Measurements from ENCODE around the gene CYP19A1.

Gene CYP19A1

DNA sequence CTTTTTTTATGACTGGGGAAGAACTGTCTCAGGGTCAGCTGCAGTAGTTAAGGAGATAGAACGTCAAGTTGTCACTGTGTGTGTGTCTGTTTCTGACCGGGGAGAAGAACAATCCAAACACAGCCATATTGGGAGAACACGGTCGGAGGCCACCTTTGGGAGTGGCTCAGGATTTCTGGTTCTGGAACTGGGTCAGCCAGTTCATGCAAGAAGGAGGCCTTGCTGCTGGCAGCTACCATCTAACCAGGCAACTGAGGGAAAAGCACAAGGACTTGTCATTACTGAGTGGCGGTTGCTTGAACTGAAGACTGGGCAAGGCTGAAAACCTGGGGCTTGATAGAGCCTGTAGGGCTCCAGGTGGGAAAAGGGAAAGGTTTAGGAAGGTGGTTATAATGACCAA lies 27.7 kb upstream of the CYP19A1 start:
- no peak for DNase-seq (ENCODE audit: low read depth in 2 of 2)
- TF ChIP-seq CTCF (IDR thresholded peaks at IDR 0.05; ENCODE audit: low read depth, low read length): no peak

GRCh38 chr15:51365417-51365816 lies 27.0 kb upstream of the CYP19A1 start:
- no peak for DNase-seq (ENCODE audit: low read depth in 2 of 2)
- H3K4me3 ChIP-seq (replicated peaks in 1 of 2; ENCODE audit: low read depth in 2 of 2, low read length in 2 of 2): no peak overlapping the region
- no peak for TF ChIP-seq CTCF (IDR thresholded peaks at IDR 0.05; ENCODE audit: low read depth, low read length)

More for the DNA sequence above, 27.7 kb upstream of the CYP19A1 start:
- no peak overlapping the region for H3K4me3 ChIP-seq (replicated peaks in 1 of 2; ENCODE audit: low read depth in 2 of 2, low read length in 2 of 2)

DNA sequence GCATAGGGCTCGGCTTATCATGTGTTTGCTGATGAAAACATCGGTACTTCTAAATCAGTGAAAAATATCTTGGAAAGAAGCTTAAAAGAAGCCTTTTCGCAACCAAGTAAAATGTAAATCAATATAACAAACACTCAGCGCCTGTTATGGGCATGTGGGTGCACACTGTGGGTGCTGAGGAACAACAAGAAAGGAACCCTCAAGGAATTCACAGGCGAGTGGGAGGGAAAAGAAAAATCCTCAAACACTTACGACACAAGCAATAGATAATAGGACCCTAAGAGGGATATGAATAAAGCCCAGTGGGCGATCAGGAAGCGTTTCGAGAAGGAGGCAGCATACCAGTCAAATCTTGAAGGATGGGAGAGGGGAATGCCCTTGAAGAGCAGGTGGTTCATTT lies 25.0 kb upstream of the CYP19A1 start:
- H3K4me3 ChIP-seq (replicated peaks in 1 of 2; ENCODE audit: low read depth in 2 of 2, low read length in 2 of 2): no peak overlapping the region
- no peak for DNase-seq (ENCODE audit: low read depth in 2 of 2)
- no peak for TF ChIP-seq CTCF (IDR thresholded peaks at IDR 0.05; ENCODE audit: low read depth, low read length)

- no peak for TF ChIP-seq CTCF (IDR thresholded peaks at IDR 0.05; ENCODE audit: low read depth, low read length)
- no peak for DNase-seq (ENCODE audit: low read depth in 2 of 2)
- H3K4me3 ChIP-seq (replicated peaks in 1 of 2; ENCODE audit: low read depth in 2 of 2, low read length in 2 of 2): no peak overlapping the region
These were observed 21.6 kb upstream of the CYP19A1 start for GRCh38 chr15:51359981-51360380.

DNA sequence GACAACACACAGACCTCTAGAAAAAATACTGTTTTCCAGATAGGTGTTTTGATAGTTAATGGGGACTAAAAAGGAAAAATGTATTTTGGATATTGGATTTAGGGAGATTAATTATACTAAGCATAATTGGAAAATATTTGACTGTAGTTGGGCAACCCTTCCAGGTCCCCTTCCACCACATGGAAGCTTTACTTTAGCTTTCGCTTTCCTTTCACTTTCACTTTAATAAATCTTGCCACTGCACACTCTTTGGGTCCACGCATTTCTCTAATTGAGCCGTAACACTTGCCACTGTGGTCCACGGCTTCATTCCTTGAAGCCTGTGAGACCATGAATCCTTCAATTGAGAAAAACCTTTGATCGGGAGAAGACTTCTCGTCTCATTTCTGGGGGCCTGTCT lies 18.6 kb upstream of the CYP19A1 start:
- no peak overlapping the region for H3K4me3 ChIP-seq (replicated peaks in 1 of 2; ENCODE audit: low read depth in 2 of 2, low read length in 2 of 2)
- no peak for TF ChIP-seq CTCF (IDR thresholded peaks at IDR 0.05; ENCODE audit: low read depth, low read length)
- no peak for DNase-seq (ENCODE audit: low read depth in 2 of 2)

DNA sequence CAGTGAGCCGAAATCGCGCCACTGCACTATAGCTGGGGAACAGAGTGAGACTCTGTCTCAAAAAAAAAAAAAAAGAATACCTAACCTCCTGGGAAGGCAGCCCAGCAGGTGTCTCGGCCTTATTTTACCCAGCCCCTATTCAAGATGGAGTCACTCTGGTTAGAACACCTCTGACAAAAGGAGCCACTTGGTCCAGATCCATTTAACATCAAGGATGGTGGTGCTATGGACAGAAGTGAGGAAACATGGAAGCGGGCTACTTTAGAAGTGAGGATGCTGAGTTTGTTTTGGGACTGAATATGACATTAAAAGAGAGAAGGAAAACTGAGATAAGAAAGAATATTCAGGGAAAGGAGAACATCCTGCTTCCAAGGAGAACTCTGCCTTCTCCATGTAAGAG lies 17.8 kb upstream of the CYP19A1 start:
- no peak for TF ChIP-seq CTCF (IDR thresholded peaks at IDR 0.05; ENCODE audit: low read depth, low read length)
- no peak for DNase-seq (ENCODE audit: low read depth in 2 of 2)
- no peak overlapping the region for H3K4me3 ChIP-seq (replicated peaks in 1 of 2; ENCODE audit: low read depth in 2 of 2, low read length in 2 of 2)

- DNase-seq (ENCODE audit: low read depth in 2 of 2): no peak
- H3K4me3 ChIP-seq (replicated peaks in 1 of 2; ENCODE audit: low read depth in 2 of 2, low read length in 2 of 2): no peak overlapping the region
- TF ChIP-seq CTCF (IDR thresholded peaks at IDR 0.05; ENCODE audit: low read depth, low read length): no peak
These were observed 16.7 kb upstream of the CYP19A1 start for GRCh38 chr15:51355096-51355495.

Data from cardiac fibroblast (primary cell).